HS-27A (cell line): ENCODE data around the gene XPA.
"Not testable (repeated sequence)": the region's sequence is repeated elsewhere in the genome, so short reads cannot be mapped to it uniquely, and the experiment has no call there.

ENCODE experiments used
- DNase-seq: peaks from one replicate; pipeline ENCODE4 v3.0.0-alpha.2; 2012; ENCODE audit warnings: low read depth, missing footprints

XPA gene

GRCh38 chr9:97703437-97704344, 6.6 kb upstream of the XPA start:
- peak; percentile 71 for DNase-seq

DNA sequence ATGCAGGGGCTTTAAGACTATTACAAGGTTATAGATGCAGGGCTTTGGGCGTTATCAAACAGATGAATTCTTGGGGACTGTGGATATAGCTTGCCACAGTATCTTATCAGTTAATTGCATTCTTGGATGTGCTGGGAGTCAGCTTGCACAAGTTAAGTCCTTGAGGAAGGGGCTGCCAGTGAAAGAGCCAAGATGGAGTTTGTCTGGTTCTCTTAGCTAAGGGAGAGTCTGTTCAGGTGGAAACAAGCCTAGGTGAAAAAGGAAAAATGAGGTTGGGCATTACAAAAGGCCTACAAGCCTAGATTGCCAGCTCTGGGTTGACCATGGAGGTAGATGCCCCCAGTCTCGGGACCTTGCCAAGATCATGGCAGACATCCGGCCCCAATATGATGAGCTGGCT, 2.7 kb upstream of the XPA start:
- not testable (repeated sequence) for DNase-seq

- DNase-seq: not testable (repeated sequence)
These were observed 2.1 kb upstream of the XPA start for GRCh38 chr9:97699281-97699680.

GRCh38 chr9:97698865-97699264, 1.7 kb upstream of the XPA start:
- DNase-seq: no peak

DNA sequence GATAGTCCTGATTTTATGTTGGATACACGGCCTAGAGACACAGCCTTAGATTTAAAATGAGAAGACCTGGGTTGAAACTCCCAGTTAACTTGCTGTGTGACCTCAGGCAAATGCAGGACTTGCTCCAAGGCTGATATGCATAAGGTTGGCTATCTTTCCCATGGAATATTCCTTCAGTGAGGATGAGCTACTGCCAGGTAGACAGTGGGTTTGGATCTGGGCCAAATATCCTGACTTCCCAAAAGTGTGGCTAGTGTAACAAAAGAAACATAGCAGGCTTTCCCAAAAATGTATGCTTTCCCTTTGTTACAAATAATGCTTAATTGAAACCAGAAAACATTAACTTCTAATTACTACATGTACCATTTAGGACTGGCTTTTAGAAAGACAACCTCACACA, 697 bp upstream of the XPA start:
- DNase-seq: no peak

DNA sequence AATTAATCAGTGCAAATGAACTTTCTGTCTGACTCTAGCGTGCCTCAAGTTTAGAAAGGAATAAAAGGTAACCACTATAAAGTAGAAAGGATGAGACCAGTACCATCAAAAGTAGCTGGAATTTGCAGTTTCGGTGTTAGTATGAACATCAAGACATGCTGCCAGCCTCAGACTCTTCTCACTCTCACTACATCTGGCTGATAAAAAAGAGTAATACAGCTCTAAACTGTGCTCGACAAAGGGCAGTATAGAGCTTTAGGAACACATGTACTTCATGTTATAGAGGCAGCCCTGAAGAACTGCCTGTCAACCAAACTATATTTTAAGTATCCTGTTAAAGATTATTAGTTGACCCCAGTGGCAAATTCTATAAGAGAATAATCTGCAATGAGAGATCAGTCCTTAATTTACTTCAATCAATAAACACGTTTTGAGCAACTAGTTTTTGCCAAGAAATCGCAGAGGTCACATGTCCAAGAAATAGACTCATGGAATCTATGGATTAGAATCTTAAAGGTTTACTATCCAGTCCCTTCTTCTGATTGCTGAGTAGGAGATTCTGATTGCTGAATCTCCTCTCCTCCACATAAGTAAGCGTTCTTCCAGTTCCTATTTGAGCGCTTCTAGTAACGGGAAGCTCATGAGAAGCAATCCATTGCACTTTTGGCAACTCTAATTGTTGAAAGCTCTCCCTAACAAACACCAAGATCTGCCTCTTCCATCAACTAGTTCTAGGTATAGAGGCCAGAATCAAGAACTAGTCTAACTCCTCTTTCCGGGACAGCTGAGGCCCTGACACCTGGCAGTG, 941 bp downstream of the XPA start:
- no peak for DNase-seq

DNA sequence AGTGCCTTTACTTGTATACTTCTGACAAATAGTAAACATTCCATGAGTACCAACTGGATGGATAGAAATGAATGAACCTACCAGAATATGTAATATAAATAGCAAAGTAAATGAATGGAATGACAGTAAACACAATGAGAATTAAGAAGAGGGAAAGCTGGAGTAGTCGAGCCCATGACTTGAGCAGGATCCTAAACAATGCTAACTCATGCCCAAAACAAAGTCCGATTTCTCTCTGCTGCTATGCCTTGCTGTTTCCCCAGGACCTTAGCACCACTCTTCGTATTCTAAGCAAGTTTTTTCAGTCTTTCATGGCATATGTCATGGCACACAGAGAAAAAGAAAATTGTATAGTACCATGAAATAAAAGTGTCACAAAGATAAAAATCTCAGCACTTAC, 1.8 kb downstream of the XPA start:
- DNase-seq: no peak

- no peak for DNase-seq
These were observed 2.4 kb downstream of the XPA start for GRCh38 chr9:97694769-97695168.

DNA sequence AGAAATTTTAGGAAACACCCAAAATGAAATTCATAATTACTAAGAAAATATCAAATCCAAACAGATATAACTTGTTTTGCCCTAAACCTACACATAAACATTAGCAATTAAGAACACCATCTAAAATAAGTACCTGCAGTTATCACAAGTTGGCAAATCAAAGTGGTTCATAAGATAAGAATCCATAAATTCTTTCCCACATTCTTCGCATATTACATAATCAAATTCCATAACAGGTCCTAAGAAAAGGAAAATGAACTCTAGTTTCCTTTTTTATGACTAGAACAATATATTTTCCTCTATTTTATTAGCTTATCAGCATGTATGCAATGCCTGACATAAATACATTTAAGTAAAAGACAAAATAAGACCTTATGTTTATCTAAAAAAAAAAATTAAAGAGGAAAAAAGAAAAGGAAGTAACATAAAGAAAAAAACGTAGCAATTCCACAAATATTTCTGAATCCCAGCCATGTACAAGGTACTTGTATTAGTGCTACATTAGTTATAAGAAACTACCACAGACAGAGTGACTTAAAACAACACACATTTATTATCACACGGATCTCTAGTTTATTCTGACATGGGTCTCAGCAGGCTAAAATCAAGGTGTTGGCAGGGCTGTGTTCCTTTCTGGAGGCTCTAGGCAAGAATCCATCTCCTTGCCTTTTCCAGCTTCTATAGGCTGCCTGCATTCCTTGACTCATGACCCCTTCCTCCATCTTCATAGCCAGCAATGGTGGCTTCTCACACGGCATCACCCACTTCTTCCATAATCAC, 7.5 kb downstream of the XPA start:
- no peak for DNase-seq

DNA sequence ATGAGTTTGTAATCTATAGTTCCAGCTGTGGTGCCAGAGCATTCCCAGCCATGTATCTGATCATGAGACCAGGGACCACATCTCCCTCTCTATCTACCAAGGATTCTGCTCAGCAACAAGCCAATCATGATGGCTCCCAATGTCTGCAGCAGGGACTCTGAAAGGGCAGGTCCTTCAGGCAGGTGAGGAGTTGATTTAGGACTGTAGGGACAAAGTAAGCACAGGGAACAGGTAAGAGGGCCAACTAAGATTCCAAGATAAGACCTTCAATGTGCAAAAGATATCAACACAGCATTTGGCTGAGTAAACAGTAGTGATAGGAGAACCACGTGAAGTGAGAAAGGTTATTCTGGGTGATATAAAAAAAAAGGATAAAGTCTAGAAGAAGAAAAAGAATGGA, 8.5 kb downstream of the XPA start:
- no peak for DNase-seq

DNA sequence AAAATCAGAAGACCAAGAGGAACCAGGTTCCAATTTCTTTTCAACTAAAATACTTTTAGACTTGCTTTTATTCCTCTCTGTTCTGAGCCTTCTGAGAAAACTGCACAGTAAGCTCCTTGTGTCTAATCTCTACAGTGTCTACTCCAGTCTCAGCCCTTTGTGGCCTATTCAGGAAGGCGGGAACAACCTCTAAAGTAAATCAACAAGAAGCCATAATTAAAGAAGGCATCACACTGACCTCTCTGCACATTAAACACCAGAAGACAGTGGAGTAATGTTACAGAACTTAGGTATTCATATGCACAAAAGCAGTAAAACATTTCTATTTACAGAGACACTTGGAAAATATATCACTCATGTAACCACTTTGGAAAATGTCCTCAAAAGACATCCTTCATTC, 14.9 kb downstream of the XPA start:
- no peak for DNase-seq

- no peak for DNase-seq
These were observed 21.5 kb downstream of the XPA start for GRCh38 chr9:97675655-97676054.

DNA sequence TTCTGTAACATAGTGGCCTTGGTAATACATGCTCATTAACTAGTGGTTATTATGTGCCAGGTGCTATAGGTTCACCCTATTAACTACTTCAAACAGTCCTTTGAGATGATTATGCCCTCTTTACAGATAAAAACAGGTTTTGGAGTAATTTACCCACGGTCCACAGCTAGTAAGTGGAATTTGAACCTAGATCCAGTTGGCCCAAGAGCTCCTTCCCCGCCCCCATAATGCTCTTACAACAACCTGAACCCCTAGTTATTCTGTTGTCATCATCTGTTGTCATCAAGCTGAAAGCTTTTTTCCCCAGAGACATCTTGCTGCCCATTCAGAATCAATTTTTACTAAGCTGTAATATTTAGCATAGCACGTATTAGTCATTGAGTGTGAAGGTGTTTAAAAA, 23.2 kb downstream of the XPA start:
- DNase-seq: no peak

- DNase-seq: no peak
These were observed 24.7 kb downstream of the XPA start for GRCh38 chr9:97672403-97672802.

DNA sequence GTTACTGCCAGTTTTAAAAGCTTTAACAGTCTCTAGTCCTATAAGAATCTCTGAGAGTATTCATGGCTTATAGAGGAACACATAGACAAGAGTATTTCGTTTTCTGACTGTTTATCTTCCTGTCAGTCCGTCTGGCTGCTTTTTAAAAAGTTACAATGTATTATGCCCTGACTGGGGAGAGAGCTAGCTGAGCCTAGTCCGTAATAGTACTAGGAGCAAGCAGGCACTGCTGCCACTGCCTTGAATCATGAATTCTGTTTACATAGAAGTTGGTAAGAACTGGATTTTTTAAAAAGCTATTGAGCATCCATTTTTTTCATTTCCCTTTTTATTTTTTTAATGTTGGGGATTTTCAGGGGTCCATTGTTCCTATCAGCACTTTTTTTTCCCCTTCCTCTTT, 26.6 kb downstream of the XPA start:
- no peak for DNase-seq

DNA sequence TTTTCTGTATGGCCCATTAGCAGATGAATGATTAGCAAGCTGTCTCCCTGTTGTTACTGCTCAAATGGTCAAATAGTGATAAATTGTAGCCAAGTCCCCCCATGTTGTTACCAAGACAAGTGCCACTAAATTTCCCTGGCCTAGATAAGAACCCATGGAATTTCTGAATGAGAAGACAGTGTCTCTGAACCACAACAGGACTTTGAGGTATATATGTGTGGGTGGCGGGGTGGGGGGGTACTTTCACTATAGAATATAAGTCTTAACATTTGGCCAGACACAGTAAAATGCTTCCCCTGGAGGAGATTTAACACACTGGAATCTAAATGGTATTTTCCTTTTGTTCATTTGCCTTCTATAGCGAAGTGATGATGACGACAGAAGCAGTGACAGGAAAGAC, 28.7 kb downstream of the XPA start:
- no peak for DNase-seq

GRCh38 chr9:97666907-97667686, 30.0 kb downstream of the XPA start:
- DNase-seq: no peak

DNA sequence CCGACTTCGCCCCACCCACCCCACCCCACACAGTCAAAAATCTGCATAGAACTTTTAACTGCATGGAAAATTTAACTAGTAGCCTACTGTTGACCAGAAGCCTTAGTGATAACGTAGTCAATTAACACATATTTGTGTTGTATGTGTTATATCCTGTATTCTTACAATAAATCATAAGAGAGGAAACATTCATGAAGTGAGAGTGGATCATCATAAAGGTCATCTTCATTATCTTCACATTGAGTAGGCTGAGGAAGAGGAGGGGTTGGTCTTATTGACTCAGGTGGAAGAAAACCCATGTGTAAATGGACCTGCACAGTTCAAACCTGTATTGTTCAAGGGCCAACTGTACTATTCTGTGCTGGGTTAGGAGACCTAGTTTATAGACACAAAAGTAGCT, 31.4 kb downstream of the XPA start:
- no peak for DNase-seq

- no peak for DNase-seq
These were observed 36.3 kb downstream of the XPA start for GRCh38 chr9:97660847-97661246.

DNA sequence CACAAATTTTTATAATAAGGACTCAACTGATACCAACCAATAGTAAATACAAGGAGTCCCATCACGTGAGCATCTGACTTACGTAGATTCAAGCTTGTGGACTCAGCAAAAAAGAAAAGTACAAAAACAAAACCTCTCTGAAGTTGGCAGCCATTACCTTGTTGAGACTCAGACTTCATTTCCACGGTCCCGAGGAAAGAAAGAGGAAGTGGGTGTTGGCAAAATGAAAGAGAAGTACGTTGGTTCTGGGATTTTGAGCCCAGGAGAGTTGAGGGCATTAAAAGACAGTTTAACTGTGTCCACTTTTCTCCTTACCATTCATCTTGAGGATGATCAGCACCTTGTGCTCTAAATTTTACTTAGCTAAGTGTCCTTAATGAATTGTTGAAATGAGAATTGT, 36.8 kb downstream of the XPA start:
- no peak for DNase-seq

GRCh38 chr9:97659771-97660170, 37.4 kb downstream of the XPA start:
- DNase-seq: no peak

DNA sequence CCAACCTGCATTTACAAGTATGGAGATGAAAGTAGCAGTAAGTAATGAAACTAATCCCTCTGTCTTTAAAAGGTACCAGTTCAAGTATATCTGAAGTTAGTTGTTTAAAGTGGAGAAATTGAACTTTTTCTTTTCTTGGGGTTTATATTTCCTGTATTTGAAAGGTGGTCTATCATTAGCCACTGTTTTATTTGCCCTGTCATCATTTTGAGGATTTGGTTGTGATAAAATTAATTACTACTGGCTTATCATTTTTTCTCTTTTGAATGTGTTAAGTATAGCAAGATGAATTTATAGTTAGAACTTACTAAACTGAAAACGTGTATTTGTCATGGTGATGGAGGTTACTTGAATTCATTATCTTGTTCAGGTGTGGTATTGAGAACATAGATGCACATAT, 38.4 kb downstream of the XPA start:
- DNase-seq: no peak
